Mammary epithelial cell (primary cell): ENCODE results near the gene ZMYM2.

Experiments used
- CTCF ChIP-seq, 2 donors: IDR thresholded peaks in 1 of 2; conservative IDR thresholded peaks in 1 of 2; 2 replicates each; pipeline ENCODE4 v1.5.1; 2011 to 2012; ENCODE audit warnings: inconsistent platforms in 2 of 2, low read length in 2 of 2, mild to moderate bottlenecking in 2 of 2, control low read depth in 1 of 2, low read depth in 1 of 2; ENCODE audit not compliant: insufficient read depth in 1 of 2; ENCODE audit errors: extremely low read depth in 1 of 2
- EZH2 ChIP-seq: IDR thresholded peaks from 2 replicates; pipeline ENCODE4 v1.6.1; 2012; ENCODE audit warnings: low read length, inconsistent platforms, borderline replicate concordance

- TF ChIP-seq CTCF (conservative IDR thresholded peaks at IDR 0.05 in 1 of 2, IDR thresholded peaks at IDR 0.05 in 1 of 2; ENCODE audit: extremely low read depth in 1 of 2, insufficient read depth in 1 of 2, low read depth in 1 of 2, low read length in 2 of 2) (peak; percentile 52 to 66), EZH2 (no peak)
These were observed 26.1 kb downstream of the ZMYM2 start for GRCh38 chr13:19984430-19985218.
